Measurements from ENCODE around the gene CSNK1G3. TPM values are rescaled to one million over a fixed set of nuclear protein-coding genes. Genes with fewer than 3 reads are reported as not detected.

Gene CSNK1G3
- total RNA-seq, 4 donors from 2014 or later = 14.6 to 23.2 (median 21.5) TPM

- peaks cover 20 to 28% of the 10 kb centered on the region in 2 donors for H3K4me1 ChIP-seq
- in situ Hi-C loops (cut with MboI; ENCODE audit: low sequenced_read_pairs in 4 of 4) (loop anchor here in 2 of 4 donors (10.0 kb wide), 1 partner anchor 88 kb away; the partner anchor contains the start of gene CEP120 (in 2 of the 2)), intact Hi-C loops (cut with DNase I; ENCODE audit: low total_unique reads) (loop anchor here (2.0 to 10.0 kb wide), 6 partner anchors 79 to 1551 kb away; partner anchors contain the start of genes CEP120, PPIC, SNX2 and SRFBP1)
- H3K9me3 ChIP-seq = no peaks in the 10 kb centered on the region
- H3K27ac ChIP-seq = peak overlapping the region; percentile 83 to 89 (median 84)
- H3K27me3 ChIP-seq = no peaks in the 10 kb centered on the region
- TF ChIP-seq, protein P1, sequence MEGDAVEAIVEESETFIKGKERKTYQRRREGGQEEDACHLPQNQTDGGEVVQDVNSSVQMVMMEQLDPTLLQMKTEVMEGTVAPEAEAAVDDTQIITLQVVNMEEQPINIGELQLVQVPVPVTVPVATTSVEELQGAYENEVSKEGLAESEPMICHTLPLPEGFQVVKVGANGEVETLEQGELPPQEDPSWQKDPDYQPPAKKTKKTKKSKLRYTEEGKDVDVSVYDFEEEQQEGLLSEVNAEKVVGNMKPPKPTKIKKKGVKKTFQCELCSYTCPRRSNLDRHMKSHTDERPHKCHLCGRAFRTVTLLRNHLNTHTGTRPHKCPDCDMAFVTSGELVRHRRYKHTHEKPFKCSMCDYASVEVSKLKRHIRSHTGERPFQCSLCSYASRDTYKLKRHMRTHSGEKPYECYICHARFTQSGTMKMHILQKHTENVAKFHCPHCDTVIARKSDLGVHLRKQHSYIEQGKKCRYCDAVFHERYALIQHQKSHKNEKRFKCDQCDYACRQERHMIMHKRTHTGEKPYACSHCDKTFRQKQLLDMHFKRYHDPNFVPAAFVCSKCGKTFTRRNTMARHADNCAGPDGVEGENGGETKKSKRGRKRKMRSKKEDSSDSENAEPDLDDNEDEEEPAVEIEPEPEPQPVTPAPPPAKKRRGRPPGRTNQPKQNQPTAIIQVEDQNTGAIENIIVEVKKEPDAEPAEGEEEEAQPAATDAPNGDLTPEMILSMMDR (IDR thresholded peaks at IDR 0.05 in 4 of 5, conservative IDR thresholded peaks at IDR 0.05 in 1 of 5) = no peak
- no peak for TF ChIP-seq POLR2A (IDR thresholded peaks at IDR 0.05)
- peak overlapping the region; percentile 82 to 85 (median 84) for H3K4me3 ChIP-seq
- DNase-seq (peak in 1 of 2 donors; percentile 13), ATAC-seq (peak; percentile 3 to 15)
- no peaks in the 10 kb centered on the region for H3K36me3 ChIP-seq
Observed at GRCh38 chr5:123512611-123513461, 859 bp downstream of the CSNK1G3 start.

DNA sequence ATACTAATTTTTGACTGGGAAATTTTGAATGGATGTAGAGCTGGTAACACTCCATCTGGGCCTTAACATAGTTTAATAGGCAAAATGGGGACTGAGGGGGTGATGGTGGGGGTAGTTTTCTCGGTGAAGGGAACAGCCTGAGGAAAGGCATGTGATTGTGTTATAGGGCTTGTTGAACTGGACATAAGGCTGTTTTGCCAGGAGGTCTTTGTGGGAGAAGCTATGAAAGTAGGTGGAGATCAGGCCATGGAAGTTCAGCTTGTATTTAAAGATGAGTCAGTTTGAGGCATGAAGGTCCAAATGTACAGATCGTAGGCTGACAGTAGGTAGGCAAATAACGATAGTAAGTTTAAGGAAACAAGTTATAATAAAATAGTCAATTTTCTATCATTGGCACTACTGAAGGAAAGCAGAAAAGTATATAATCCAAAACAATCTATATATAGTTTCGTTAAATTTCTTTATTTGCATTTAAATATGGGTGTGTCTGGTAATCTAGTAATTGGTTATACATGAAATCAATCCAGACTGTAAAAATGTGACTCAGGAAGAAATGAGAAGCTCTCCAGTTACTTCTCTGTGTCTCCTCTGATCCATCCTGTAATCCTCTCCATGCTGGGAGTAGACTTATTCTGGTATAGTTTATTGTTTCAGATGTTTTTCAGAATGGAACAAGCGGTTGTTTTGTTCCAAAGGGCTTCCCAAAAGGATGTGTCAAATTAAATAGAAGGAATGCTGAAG is 2.8 kb downstream of the CSNK1G3 start:
- intact Hi-C loops (cut with DNase I; ENCODE audit: low total_unique reads) = loop anchor here (5.0 to 10.0 kb wide), 5 partner anchors 78 to 1552 kb away; partner anchors contain the start of genes PPIC, SNX2 and SRFBP1
- in situ Hi-C loops (cut with MboI; ENCODE audit: low sequenced_read_pairs in 4 of 4) = loop anchor here in 2 of 4 donors (10.0 kb wide), 1 partner anchor 90 kb away; the partner anchor contains the start of gene CEP120 (in 2 of the 2)
- Histone ChIP-seq H3K4me1 (peaks cover 20 to 28% of the 10 kb centered on the region in 2 donors), H3K9me3 (no peaks in the 10 kb centered on the region), H3K27me3 (no peaks in the 10 kb centered on the region), H3K27ac (no peak overlapping the region), H3K36me3 (no peaks in the 10 kb centered on the region), H3K4me3 (no peak overlapping the region)
- ATAC-seq (no peak), DNase-seq (no peak)
- TF ChIP-seq, protein P1 (IDR thresholded peaks at IDR 0.05 in 4 of 5, conservative IDR thresholded peaks at IDR 0.05 in 1 of 5) = no peak
- TF ChIP-seq POLR2A (IDR thresholded peaks at IDR 0.05) = no peak

DNA sequence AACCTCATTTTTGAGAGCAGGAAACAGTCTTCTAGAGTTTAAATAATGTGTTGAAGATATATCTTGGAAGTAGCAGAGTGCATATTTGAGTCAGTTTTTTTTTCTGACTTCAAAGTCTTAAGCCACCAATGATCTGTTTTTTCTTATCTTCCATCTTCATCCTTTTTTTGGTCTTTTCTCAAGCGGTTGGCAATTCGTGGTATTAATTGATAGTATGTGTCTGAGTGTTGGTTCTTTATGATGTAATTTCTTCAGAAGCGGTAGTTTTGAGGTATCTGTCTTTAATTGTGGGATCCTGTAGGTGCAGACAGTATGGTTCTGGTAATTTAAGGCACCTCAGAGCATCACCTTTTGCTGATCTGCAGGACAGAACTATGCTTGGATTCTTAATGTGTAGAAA is 3.9 kb downstream of the CSNK1G3 start:
- intact Hi-C loops (cut with DNase I; ENCODE audit: low total_unique reads) (loop anchor here (10.0 kb wide), 1 partner anchor 481 kb away; the partner anchor contains the start of gene PPIC), in situ Hi-C loops (cut with MboI; ENCODE audit: low sequenced_read_pairs in 4 of 4) (loop anchor here in 2 of 4 donors (10.0 kb wide), 1 partner anchor 91 kb away; the partner anchor contains the start of gene CEP120 (in 2 of the 2))
- peaks cover 20 to 27% of the 10 kb centered on the region in 2 donors for H3K4me1 ChIP-seq
- no peak for ATAC-seq
- no peak overlapping the region for H3K27ac ChIP-seq
- TF ChIP-seq, protein P1 (IDR thresholded peaks at IDR 0.05 in 4 of 5, conservative IDR thresholded peaks at IDR 0.05 in 1 of 5) = no peak
- no peak for TF ChIP-seq POLR2A (IDR thresholded peaks at IDR 0.05)
- H3K27me3 ChIP-seq = no peaks in the 10 kb centered on the region
- DNase-seq = no peak
- no peak overlapping the region for H3K4me3 ChIP-seq
- no peaks in the 10 kb centered on the region for H3K9me3 ChIP-seq
- H3K36me3 ChIP-seq = no peaks in the 10 kb centered on the region

DNA sequence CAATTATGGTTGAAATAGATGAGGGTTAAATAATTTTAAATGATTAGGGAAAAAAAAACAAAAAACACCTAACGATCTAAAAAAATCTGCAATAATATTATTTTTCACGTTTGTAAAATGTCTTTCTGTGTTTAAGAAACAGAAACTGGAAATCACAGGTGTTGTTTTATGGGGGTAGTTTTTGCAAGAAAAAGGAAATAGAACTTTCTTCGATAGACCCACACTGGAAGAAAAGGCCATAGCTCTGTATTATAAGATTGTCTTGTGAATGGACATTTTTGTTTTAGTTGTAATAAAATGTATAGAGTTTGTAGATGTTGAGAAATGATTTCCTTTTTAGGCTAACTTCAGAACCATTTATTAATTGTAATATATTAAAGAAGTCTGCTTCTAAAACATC is 5.5 kb downstream of the CSNK1G3 start:
- Histone ChIP-seq H3K4me1 (peaks cover 22 to 23% of the 10 kb centered on the region in 2 donors), H3K9me3 (no peaks in the 10 kb centered on the region), H3K4me3 (no peak overlapping the region), H3K27ac (no peak overlapping the region), H3K36me3 (no peaks in the 10 kb centered on the region), H3K27me3 (no peaks in the 10 kb centered on the region)
- DNase-seq (no peak), ATAC-seq (no peak)
- intact Hi-C loops (cut with DNase I; ENCODE audit: low total_unique reads) = loop anchor here (10.0 kb wide), 1 partner anchor 483 kb away; the partner anchor contains the start of gene PPIC
- TF ChIP-seq, protein P1 (IDR thresholded peaks at IDR 0.05 in 4 of 5, conservative IDR thresholded peaks at IDR 0.05 in 1 of 5) = no peak
- TF ChIP-seq POLR2A (IDR thresholded peaks at IDR 0.05) = no peak
- in situ Hi-C loops (cut with MboI; ENCODE audit: low sequenced_read_pairs in 4 of 4) = loop anchor here in 2 of 4 donors (10.0 kb wide), 1 partner anchor 93 kb away; the partner anchor contains the start of gene CEP120 (in 2 of the 2)

All from gastrocnemius medialis (tissue), 4 donors.